K562 (cell line): Measurements from ENCODE around the gene GRAMD2B. TPM values are rescaled to one million over a fixed set of nuclear protein-coding genes. Genes with fewer than 3 reads are reported as not detected.
A peak's percentile ranks its signal among the peaks of the same experiment; 100 is the strongest.

Experiments used
- ATAC-seq: fragments of 200-7000 bp; cut with Tn5 transposase; 3 replicates; pipeline ENCODE4 v1.9.1; 2020; ENCODE audit warnings: moderate library complexity
- BruUV-seq: library from RNA; stranded (reverse); fragments of 400-500 nt; replicated peaks from 2 replicates; lab custom pipeline; 2021; lab: Mats Ljungman, UMichigan
- CTCF ChIA-PET: fragments of 300-600 bp; formaldehyde crosslinking; extraction: SDS; loops from one replicate; lab custom pipeline; 2021; ENCODE audit warnings: low intra/inter-chr PET ratio; lab: Yijun Ruan, JAX
- POLR2A ChIA-PET: fragments of 300-600, 350-650 bp; sonication (Branson Sonifier 250); formaldehyde crosslinking; extraction: SDS; loops from one replicate; lab custom pipeline; 2021; ENCODE audit warnings: antibody characterized with exemption, inconsistent platforms; lab: Yijun Ruan, JAX
- DNase-seq, 4 experiments: peaks; one replicate each; pipeline versions ENCODE4 v3.0.0 to v3.0.0-alpha.2; 2011 to 2018; ENCODE audit warnings: low spot score in 3 of 4, mixed read lengths in 3 of 4; ENCODE audit errors: extremely low read depth in 1 of 4
- FAIRE-seq: peaks from 2 replicates; lab custom pipeline; 2011; peaks lifted over from hg19 to GRCh38; lab: Jason Lieb, UNC
- H2AFZ ChIP-seq: 2 replicates; pipeline ENCODE4 v1.6.0; 2011; ENCODE audit warnings: low read depth, low read length, control low read depth, inconsistent platforms
- H3K27ac ChIP-seq: fragments of 200-600 bp; 3 replicates; pipeline ENCODE4 v1.8.0; 2011; ENCODE audit warnings: low read depth, mild to moderate bottlenecking, control low read depth, inconsistent platforms, low read length, moderate library complexity, mixed read lengths; ENCODE audit errors: extremely low read depth
- H3K27me3 ChIP-seq, 2 experiments: fragments of 300-600 bp in 1 of 2; 2 replicates in 1 of 2; 3 replicates in 1 of 2; pipeline versions ENCODE4 v1.6.0 to v1.8.0; 2011; ENCODE audit warnings: inconsistent platforms in 2 of 2, low read length in 2 of 2, mild to moderate bottlenecking in 1 of 2, mixed read lengths in 1 of 2, moderate library complexity in 1 of 2; ENCODE audit not compliant: control insufficient read depth in 2 of 2, insufficient read depth in 2 of 2
- H3K36me3 ChIP-seq: fragments of 300-600 bp; 3 replicates; pipeline ENCODE4 v1.8.0; 2011; ENCODE audit warnings: mild to moderate bottlenecking, low read length, inconsistent platforms; ENCODE audit not compliant: control insufficient read depth, insufficient read depth
- H3K4me1 ChIP-seq, 2 experiments: fragments of 200-600 bp in 1 of 2; replicated peaks in 1 of 2; 2 replicates in 1 of 2; 3 replicates in 1 of 2; pipeline versions ENCODE4 v1.5.1 to v1.8.0; 2011; ENCODE audit warnings: inconsistent platforms in 2 of 2, low read length in 2 of 2, mild to moderate bottlenecking in 1 of 2, mixed read lengths in 1 of 2, moderate library complexity in 1 of 2; ENCODE audit not compliant: control insufficient read depth in 2 of 2, insufficient read depth in 2 of 2
- H3K4me2 ChIP-seq: 2 replicates; pipeline ENCODE4 v1.6.1; 2011; ENCODE audit warnings: low read length, control low read depth, inconsistent platforms, mixed read lengths; ENCODE audit not compliant: insufficient read depth
- H3K4me3 ChIP-seq: fragments of 200-600 bp; sonication (generic), shearing (Covaris generic); 2 replicates; pipeline ENCODE4 v1.5.1; 2016; ENCODE audit warnings: control low read depth, inconsistent platforms
- H3K79me2 ChIP-seq: fragments of 200-600 bp; 3 replicates; pipeline ENCODE4 v1.8.0; 2011; ENCODE audit warnings: low read length, inconsistent platforms; ENCODE audit not compliant: control insufficient read depth, insufficient read depth
- H3K9ac ChIP-seq, 2 experiments: 2 replicates each; pipeline versions ENCODE4 v1.6.0 to v1.6.1; 2011; ENCODE audit warnings: low read depth in 2 of 2, low read length in 2 of 2, control low read depth in 1 of 2, inconsistent platforms in 1 of 2, mild to moderate bottlenecking in 1 of 2, mixed read lengths in 1 of 2; ENCODE audit not compliant: insufficient read depth in 1 of 2
- H3K9me1 ChIP-seq: one replicate; pipeline ENCODE4 v1.6.0; 2011; ENCODE audit warnings: inconsistent platforms, mild to moderate bottlenecking, low read length, moderate library complexity; ENCODE audit not compliant: control insufficient read depth, insufficient read depth
- H3K9me3 ChIP-seq: replicated peaks from 2 replicates; pipeline ENCODE4 v1.5.1; 2011; ENCODE audit warnings: low read depth, low read length, inconsistent platforms; ENCODE audit not compliant: control insufficient read depth, insufficient read depth
- H4K20me1 ChIP-seq: replicated peaks from 2 replicates; pipeline ENCODE4 v1.6.1; 2011; ENCODE audit warnings: low read length, inconsistent platforms, mixed read lengths; ENCODE audit not compliant: control insufficient read depth, insufficient read depth
- BCOR ChIP-seq: fragments of 450-650 bp; IDR thresholded peaks from 2 replicates; pipeline ENCODE4 v1.6.1; 2016
- CCNT2 ChIP-seq: IDR thresholded peaks from 2 replicates; pipeline ENCODE4 v1.6.1; 2011; ENCODE audit warnings: borderline replicate concordance, low read depth, mild to moderate bottlenecking, moderate library complexity, mixed read lengths, low read length; ENCODE audit not compliant: insufficient read length; ENCODE audit errors: extremely low read depth
- FOS ChIP-seq: IDR thresholded peaks from 3 replicates; pipeline ENCODE4 v1.6.1; 2011; ENCODE audit not compliant: insufficient read length; ENCODE audit errors: extremely low read depth
- FOXA3 ChIP-seq, 2 experiments: fragments of 450-650 bp in 1 of 2; sonication (generic) in 1 of 2; formaldehyde crosslinking; IDR thresholded peaks in 1 of 2; conservative IDR thresholded peaks in 1 of 2; 2 replicates each; pipeline versions ENCODE4 v1.4.0 to v1.8.0; 2020 to 2022; ENCODE audit warnings: mild to moderate bottlenecking in 2 of 2, missing genetic modification reagents in 1 of 2
- HDAC2 ChIP-seq: fragments of 450-650 bp; IDR thresholded peaks from 2 replicates; pipeline ENCODE4 v1.6.1; 2016; ENCODE audit warnings: mild to moderate bottlenecking
- JUN ChIP-seq, 2 experiments: sonication (generic) in 1 of 2; formaldehyde crosslinking in 1 of 2; IDR thresholded peaks; 2 replicates each; pipeline versions ENCODE4 v1.6.1 to v1.8.0; 2012 to 2022; ENCODE audit warnings: borderline replicate concordance in 2 of 2, mild to moderate bottlenecking in 2 of 2, improper control_type of control experiment in 1 of 2, low read depth in 1 of 2, low read length in 1 of 2, missing genetic modification reagents in 1 of 2
- KDM1A ChIP-seq, 2 experiments: fragments of 450-650 bp; IDR thresholded peaks; 2 replicates each; pipeline ENCODE4 v1.6.1; 2016; ENCODE audit warnings: mild to moderate bottlenecking in 2 of 2
- MYC ChIP-seq, 2 experiments: fragments of 250-450 bp in 1 of 2; sonication (Bioruptor Pico) in 1 of 2; IDR thresholded peaks; 2 replicates each; pipeline versions ENCODE4 v1.5.1 to v1.6.1; 2012 to 2021; ENCODE audit warnings: low read depth in 2 of 2, borderline replicate concordance in 1 of 2, improper control_type of control experiment in 1 of 2, low read length in 1 of 2, mild to moderate bottlenecking in 1 of 2, moderate library complexity in 1 of 2
- NEUROD1 ChIP-seq: fragments of 150-350 bp; IDR thresholded peaks from 2 replicates; pipeline ENCODE4 v1.6.1; 2014; ENCODE audit warnings: borderline replicate concordance, low read length, low read depth; ENCODE audit not compliant: partially characterized antibody
- RBM15 ChIP-seq: fragments of 200-400 bp; formaldehyde crosslinking; IDR thresholded peaks from 2 replicates; pipeline ENCODE4 v1.6.1; 2018; ENCODE audit warnings: mild to moderate bottlenecking, low read length, moderate library complexity; ENCODE audit not compliant: insufficient read depth
- SMARCA4 ChIP-seq: fragments of 450-650 bp; IDR thresholded peaks from 2 replicates; pipeline ENCODE4 v1.6.1; 2016
- STAT5B ChIP-seq: fragments of 250-450 bp; sonication (Bioruptor Pico); IDR thresholded peaks from 2 replicates; pipeline ENCODE4 v1.8.0; 2021; ENCODE audit warnings: mild to moderate bottlenecking, inconsistent platforms
- ZFP1 ChIP-seq: fragments of 450-650 bp; formaldehyde crosslinking; IDR thresholded peaks from 2 replicates; pipeline ENCODE4 v1.4.0; 2020; ENCODE audit warnings: mild to moderate bottlenecking, mixed read lengths
- ZNF174 ChIP-seq: fragments of 250-450 bp; sonication (Bioruptor Pico); IDR thresholded peaks from 2 replicates; pipeline ENCODE4 v1.4.0; 2020; ENCODE audit warnings: mild to moderate bottlenecking
- ZNF23 ChIP-seq: fragments of 250-450 bp; sonication (Bioruptor Pico); IDR thresholded peaks from 2 replicates; pipeline ENCODE4 v1.4.0; 2020; ENCODE audit warnings: mild to moderate bottlenecking
- in situ Hi-C: fragments of 300-500 bp; cut with MboI; formaldehyde crosslinking; loops from 4 replicates; pipeline ENCODE4 v1.15.0; 2018; ENCODE audit warnings: inconsistent platforms, mixed read lengths
- intact Hi-C: fragments of 100-400 bp; cut with micrococcal nuclease; formaldehyde crosslinking; loops from 2 replicates; pipeline ENCODE4 v1.14.2; 2022
- polyA plus RNA-seq, 8 experiments: library from polyadenylated mRNA; depleted of rRNA in 4 of 8; stranded (reverse) in 5 of 8; unstranded in 3 of 8; fragments of >200 nt; fragmentation: Nextera tagmentation in 2 of 8; fragmentation: Illumina TruSeq in 1 of 8; extraction: Ambion mirVana in 2 of 8; extraction: Trizol in 1 of 8; gene quantifications; 2 replicates each; pipeline versions ENCODE4 v1.2.1 to v1.2.3, GENCODE V29; 2011 to 2014; ENCODE audit warnings: inconsistent platforms in 1 of 8, missing spikeins in 1 of 8
- total RNA-seq, 7 experiments: library from RNA; depleted of rRNA in 6 of 7; stranded (reverse); fragments of >200 nt in 6 of 7; fragmentation: Illumina TruSeq in 2 of 7; extraction: Trizol in 2 of 7; gene quantifications; 2 replicates each; pipeline versions ENCODE4 v1.2.1 to v1.2.3, GENCODE V29; 2011 to 2021; ENCODE audit warnings: low replicate concordance in 1 of 7
- TF ChIP-seq, protein P1 (sequence below): sonication (generic); formaldehyde crosslinking; IDR thresholded peaks from 2 replicates; pipeline ENCODE4 v1.8.1; 2022; ENCODE audit warnings: missing genetic modification reagents
- TF ChIP-seq, protein P2 (sequence below): fragments of 200-800 bp; sonication (Bioruptor generic); IDR thresholded peaks from 2 replicates; pipeline ENCODE4 v1.6.1; 2016; ENCODE audit warnings: missing genetic modification characterization, missing compliant biosample characterization

Gene GRAMD2B
- total and polyA plus RNA-seq, 9 of the 15 experiments (the other 6 are each of a cell fraction or from before 2014, with no cell fraction given) = 0.32 to 4.2 (median 1.4) TPM

- Histone ChIP-seq H3K9ac (peak overlapping the region in 1 of 2 experiments; percentile 64; a peak in 2 of 4 replicates), H3K36me3 (no peaks in the 10 kb centered on the region), H3K27me3 (no peaks in the 10 kb centered on the region), H2AFZ (no peak overlapping the region), H3K4me1 (peaks cover 12 to 33% of the 10 kb centered on the region in 2 experiments), H3K4me3 (no peak overlapping the region), H3K27ac (no peak overlapping the region; the same call in 2 of the 3 replicates), H3K79me2 (no peaks in the 10 kb centered on the region), H3K9me3 (no peaks in the 10 kb centered on the region), H3K4me2 (peak overlapping the region; percentile 80; the same call in 1 of the 2 replicates), H4K20me1 (no peaks in the 10 kb centered on the region), H3K9me1 (no peaks in the 10 kb centered on the region)
- intact Hi-C loops (no loop called here), in situ Hi-C loops (no loop called here)
- ChIA-PET POLR2A (interaction anchor here (0.8 to 2.3 kb wide), 3 partner anchors 11 to 524 kb away, joined by 3 to 7 read pairs (median 4); no protein-coding TSS in a partner anchor), CTCF (no interaction called here)
- BruUV-seq = no TSS peak
- DNase-seq (no peak), ATAC-seq (no peak), FAIRE-seq (no peak)
- TF ChIP-seq FOXA3 (CRISPR knock-in tag; conservative IDR thresholded peaks at IDR 0.05 in 1 of 2, IDR thresholded peaks at IDR 0.05 in 1 of 2) (no peak), MYC (IDR thresholded peaks at IDR 0.05; ENCODE audit: low read depth, low read length) (no peak), MYC (CRISPR knock-in tag; IDR thresholded peaks at IDR 0.05; ENCODE audit: borderline replicate concordance, low read depth) (no peak), KDM1A (IDR thresholded peaks at IDR 0.05) (peak; percentile 50 to 73; a peak in 3 of 4 replicates), ZFP1 (CRISPR knock-in tag) (no peak), JUN (IDR thresholded peaks at IDR 0.05; ENCODE audit: borderline replicate concordance, low read depth, low read length) (no peak), JUN (CRISPR knock-in tag; IDR thresholded peaks at IDR 0.05; ENCODE audit: borderline replicate concordance) (no peak), FOS (no peak), NEUROD1 (no peak), RBM15 (no peak), ZNF174 (CRISPR knock-in tag) (no peak), SMARCA4 (no peak), CCNT2 (peak; percentile 7), HDAC2 (0 out of 2 replicates have a peak, but pooled peaks have one; percentile 11), ZNF23 (no peak), BCOR (0 out of 2 replicates have a peak, but pooled peaks have one; percentile 3), STAT5B (CRISPR knock-in tag) (no peak)
- TF ChIP-seq, protein P1, sequence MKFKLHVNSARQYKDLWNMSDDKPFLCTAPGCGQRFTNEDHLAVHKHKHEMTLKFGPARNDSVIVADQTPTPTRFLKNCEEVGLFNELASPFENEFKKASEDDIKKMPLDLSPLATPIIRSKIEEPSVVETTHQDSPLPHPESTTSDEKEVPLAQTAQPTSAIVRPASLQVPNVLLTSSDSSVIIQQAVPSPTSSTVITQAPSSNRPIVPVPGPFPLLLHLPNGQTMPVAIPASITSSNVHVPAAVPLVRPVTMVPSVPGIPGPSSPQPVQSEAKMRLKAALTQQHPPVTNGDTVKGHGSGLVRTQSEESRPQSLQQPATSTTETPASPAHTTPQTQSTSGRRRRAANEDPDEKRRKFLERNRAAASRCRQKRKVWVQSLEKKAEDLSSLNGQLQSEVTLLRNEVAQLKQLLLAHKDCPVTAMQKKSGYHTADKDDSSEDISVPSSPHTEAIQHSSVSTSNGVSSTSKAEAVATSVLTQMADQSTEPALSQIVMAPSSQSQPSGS (CRISPR knock-in tag) = no peak
- TF ChIP-seq, protein P2, sequence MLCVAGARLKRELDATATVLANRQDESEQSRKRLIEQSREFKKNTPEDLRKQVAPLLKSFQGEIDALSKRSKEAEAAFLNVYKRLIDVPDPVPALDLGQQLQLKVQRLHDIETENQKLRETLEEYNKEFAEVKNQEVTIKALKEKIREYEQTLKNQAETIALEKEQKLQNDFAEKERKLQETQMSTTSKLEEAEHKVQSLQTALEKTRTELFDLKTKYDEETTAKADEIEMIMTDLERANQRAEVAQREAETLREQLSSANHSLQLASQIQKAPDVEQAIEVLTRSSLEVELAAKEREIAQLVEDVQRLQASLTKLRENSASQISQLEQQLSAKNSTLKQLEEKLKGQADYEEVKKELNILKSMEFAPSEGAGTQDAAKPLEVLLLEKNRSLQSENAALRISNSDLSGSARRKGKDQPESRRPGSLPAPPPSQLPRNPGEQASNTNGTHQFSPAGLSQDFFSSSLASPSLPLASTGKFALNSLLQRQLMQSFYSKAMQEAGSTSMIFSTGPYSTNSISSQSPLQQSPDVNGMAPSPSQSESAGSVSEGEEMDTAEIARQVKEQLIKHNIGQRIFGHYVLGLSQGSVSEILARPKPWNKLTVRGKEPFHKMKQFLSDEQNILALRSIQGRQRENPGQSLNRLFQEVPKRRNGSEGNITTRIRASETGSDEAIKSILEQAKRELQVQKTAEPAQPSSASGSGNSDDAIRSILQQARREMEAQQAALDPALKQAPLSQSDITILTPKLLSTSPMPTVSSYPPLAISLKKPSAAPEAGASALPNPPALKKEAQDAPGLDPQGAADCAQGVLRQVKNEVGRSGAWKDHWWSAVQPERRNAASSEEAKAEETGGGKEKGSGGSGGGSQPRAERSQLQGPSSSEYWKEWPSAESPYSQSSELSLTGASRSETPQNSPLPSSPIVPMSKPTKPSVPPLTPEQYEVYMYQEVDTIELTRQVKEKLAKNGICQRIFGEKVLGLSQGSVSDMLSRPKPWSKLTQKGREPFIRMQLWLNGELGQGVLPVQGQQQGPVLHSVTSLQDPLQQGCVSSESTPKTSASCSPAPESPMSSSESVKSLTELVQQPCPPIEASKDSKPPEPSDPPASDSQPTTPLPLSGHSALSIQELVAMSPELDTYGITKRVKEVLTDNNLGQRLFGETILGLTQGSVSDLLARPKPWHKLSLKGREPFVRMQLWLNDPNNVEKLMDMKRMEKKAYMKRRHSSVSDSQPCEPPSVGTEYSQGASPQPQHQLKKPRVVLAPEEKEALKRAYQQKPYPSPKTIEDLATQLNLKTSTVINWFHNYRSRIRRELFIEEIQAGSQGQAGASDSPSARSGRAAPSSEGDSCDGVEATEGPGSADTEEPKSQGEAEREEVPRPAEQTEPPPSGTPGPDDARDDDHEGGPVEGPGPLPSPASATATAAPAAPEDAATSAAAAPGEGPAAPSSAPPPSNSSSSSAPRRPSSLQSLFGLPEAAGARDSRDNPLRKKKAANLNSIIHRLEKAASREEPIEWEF (CRISPR knock-in tag) = no peak
Observed at GRCh38 chr5:126520593-126520953, 97.4 kb downstream of the GRAMD2B start.
